B cell (primary cell): Measurements from ENCODE around the gene KIR2DL4. TPM values are rescaled to one million over a fixed set of nuclear protein-coding genes. Genes with fewer than 3 reads are reported as not detected.
"Not testable (repeated sequence)": the region's sequence is repeated elsewhere in the genome, so short reads cannot be mapped to it uniquely, and the experiment has no call there.

ENCODE experiments used
- ATAC-seq: fragments of 200-7000 bp; cut with Tn5 transposase; one replicate; pipeline ENCODE4 v1.10.0; 2021; ENCODE audit warnings: low read depth, mild to moderate bottlenecking, moderate number of reproducible peaks, moderate library complexity
- CTCF ChIA-PET: fragments of 350-600 bp; sonication (Branson Sonifier 250); formaldehyde crosslinking; loops from one replicate; lab custom pipeline; 2021; ENCODE audit warnings: antibody characterized with exemption, inconsistent platforms; lab: Charles Lee
- POLR2A ChIA-PET: fragments of 350-600 bp; sonication (Branson Sonifier 250); formaldehyde crosslinking; loops from one replicate; lab custom pipeline; 2021; ENCODE audit warnings: antibody characterized with exemption; lab: Charles Lee
- DNase-seq: peaks from one replicate; pipeline ENCODE4 v3.0.0; 2013
- H2AFZ ChIP-seq: 2 replicates; pipeline ENCODE4 v1.6.1; 2012; ENCODE audit warnings: mild to moderate bottlenecking, low read depth, low read length; ENCODE audit not compliant: insufficient read depth, poor library complexity, severe bottlenecking
- H3K27ac ChIP-seq, 2 donors: 1 replicate in 1 of 2; 2 replicates in 1 of 2; pipeline ENCODE4 v1.5.1; 2012 to 2013; ENCODE audit warnings: low read length in 2 of 2, mild to moderate bottlenecking in 2 of 2, moderate library complexity in 1 of 2
- H3K27me3 ChIP-seq, 4 experiments: fragments of 200-600 bp in 1 of 4; sonication (generic) in 1 of 4; replicated peaks in 1 of 4; 1 replicate in 2 of 4; 2 replicates in 2 of 4; pipeline versions ENCODE4 v1.6.1 to v1.7.0; 2013 to 2016; ENCODE audit warnings: low read length in 3 of 4, mild to moderate bottlenecking in 2 of 4, mixed read lengths in 1 of 4, moderate library complexity in 1 of 4; ENCODE audit not compliant: insufficient read depth in 4 of 4, control insufficient read depth in 3 of 4; ENCODE audit errors: control extremely low read depth in 1 of 4
- H3K36me3 ChIP-seq, 2 experiments: replicated peaks in 1 of 2; 1 replicate in 1 of 2; 2 replicates in 1 of 2; pipeline versions ENCODE4 v1.6.1 to v1.7.1; 2013; ENCODE audit warnings: low read length in 1 of 2; ENCODE audit not compliant: insufficient read depth in 2 of 2, control insufficient read depth in 1 of 2; ENCODE audit errors: control extremely low read depth in 1 of 2, extremely low read depth in 1 of 2
- H3K4me1 ChIP-seq, 2 donors: fragments of 200-600 bp in 1 of 2; sonication (generic) in 1 of 2; 1 replicate in 1 of 2; 2 replicates in 1 of 2; pipeline versions ENCODE4 v1.5.1 to v1.6.1; 2013 to 2017; ENCODE audit warnings: low read length in 2 of 2; ENCODE audit not compliant: control insufficient read depth in 2 of 2, insufficient read depth in 2 of 2
- H3K4me2 ChIP-seq: replicated peaks from 2 replicates; pipeline ENCODE3; 2012; ENCODE audit warnings: mild to moderate bottlenecking, low read depth, low read length; ENCODE audit not compliant: poor library complexity, severe bottlenecking
- H3K4me3 ChIP-seq, 5 experiments: fragments of 200-600 bp in 1 of 5; sonication (generic) in 1 of 5; 1 replicate in 3 of 5; 2 replicates in 2 of 5; pipeline versions ENCODE4 v1.5.1 to v1.7.0; 2011 to 2016; ENCODE audit warnings: low read length in 4 of 5, mild to moderate bottlenecking in 4 of 5, low read depth in 2 of 5, control low read depth in 1 of 5, moderate library complexity in 1 of 5; ENCODE audit not compliant: insufficient read depth in 1 of 5; ENCODE audit errors: control extremely low read depth in 1 of 5, extremely low read depth in 1 of 5
- H3K79me2 ChIP-seq: fragments of 200-600 bp; sonication (generic); one replicate; pipeline ENCODE4 v1.6.0; 2016; ENCODE audit warnings: low read length; ENCODE audit not compliant: control insufficient read depth, insufficient read depth
- H3K9ac ChIP-seq: fragments of 200-600 bp; sonication (generic); 2 replicates; pipeline ENCODE4 v1.6.1; 2017; ENCODE audit warnings: mild to moderate bottlenecking, low read length, moderate library complexity
- H3K9me3 ChIP-seq, 3 donors: one replicate each; pipeline versions ENCODE4 v1.6.1 to v1.7.1; 2013; ENCODE audit warnings: low read length in 2 of 3; ENCODE audit not compliant: control insufficient read depth in 2 of 3, insufficient read depth in 1 of 3; ENCODE audit errors: control extremely low read depth in 1 of 3
- H4K20me1 ChIP-seq: 2 replicates; pipeline ENCODE4 v1.6.0; 2012; ENCODE audit warnings: mild to moderate bottlenecking, low read length; ENCODE audit not compliant: insufficient read depth, control insufficient read depth, poor library complexity, severe bottlenecking
- H3K27ac Mint-ChIP-seq: one replicate; pipeline ENCODE4 v1.8.0; 2021; ENCODE audit warnings: mixed read lengths
- H3K27me3 Mint-ChIP-seq: one replicate; pipeline ENCODE4 v1.8.0; 2021; ENCODE audit warnings: mixed read lengths
- H3K4me1 Mint-ChIP-seq: one replicate; pipeline ENCODE4 v1.8.0; 2021; ENCODE audit warnings: mixed read lengths
- H3K4me3 Mint-ChIP-seq: one replicate; pipeline ENCODE4 v1.8.0; 2021; ENCODE audit warnings: mixed read lengths
- H3K9me3 Mint-ChIP-seq: one replicate; pipeline ENCODE4 v1.8.0; 2022; ENCODE audit warnings: mixed read lengths; ENCODE audit not compliant: insufficient read depth
- WGBS: methylation state at CpG from one replicate; pipeline ENCODE4 v1.1.5; 2013; ENCODE audit warnings: missing lambda C conversion rate; ENCODE audit not compliant: insufficient coverage; 5-methylcytosine and 5-hydroxymethylcytosine counted together
- intact Hi-C: fragments of 100-400 bp; cut with micrococcal nuclease; formaldehyde crosslinking; loops from one replicate; pipeline ENCODE4 v1.10.0; 2022
- polyA plus RNA-seq: library from polyadenylated mRNA; depleted of rRNA; stranded (reverse); fragments of >200 nt; gene quantifications from 2 replicates; pipeline ENCODE4 v1.2.3, GENCODE V29; 2012
- total RNA-seq, 2 donors: library from RNA; stranded (reverse); fragments of 120-200 nt in 1 of 2; gene quantifications; 1 replicate in 1 of 2; 2 replicates in 1 of 2; pipeline versions ENCODE4 v1.2.3 to v1.2.4, GENCODE V29; 2013 to 2022

The KIR2DL4 gene
- total and polyA plus RNA-seq, 2 donors (not counting 1 experiment from before 2014, with no cell fraction given) = not detected

DNA sequence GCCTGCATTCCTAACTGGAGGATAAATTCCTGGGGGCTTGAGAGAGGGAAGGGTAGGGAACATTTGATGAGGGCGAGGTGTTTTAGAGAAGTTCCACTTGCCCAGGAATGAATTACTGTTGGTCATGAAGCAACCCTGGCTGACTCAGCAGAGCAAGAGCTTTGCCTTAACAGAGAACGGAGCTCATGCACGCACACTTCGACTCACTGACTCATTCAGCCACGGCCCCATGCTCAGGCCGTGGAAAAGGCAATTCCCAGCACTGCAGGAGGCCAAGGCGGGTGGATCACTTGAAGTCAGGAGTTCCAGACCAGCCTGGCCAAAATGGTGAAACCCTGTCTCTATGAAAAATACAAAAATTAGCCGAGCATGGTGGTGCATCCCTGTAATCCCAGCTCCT lies 39.2 kb upstream of the KIR2DL4 start:
- H3K4me1 Mint-ChIP-seq, H3K27me3 Mint-ChIP-seq, DNase-seq, H3K27me3 ChIP-seq, intact Hi-C loops, H3K4me2 ChIP-seq, H3K9me3 Mint-ChIP-seq, H3K9ac ChIP-seq, H3K4me1 ChIP-seq, POLR2A ChIA-PET, H3K27ac ChIP-seq, H3K79me2 ChIP-seq, H3K4me3 Mint-ChIP-seq, H3K36me3 ChIP-seq, CTCF ChIA-PET, H3K4me3 ChIP-seq, H3K9me3 ChIP-seq, ATAC-seq, H4K20me1 ChIP-seq, H2AFZ ChIP-seq, H3K27ac Mint-ChIP-seq: not testable (repeated sequence)
- WGBS = 78% methylated on average over 8 of the region's 8 CpGs

DNA sequence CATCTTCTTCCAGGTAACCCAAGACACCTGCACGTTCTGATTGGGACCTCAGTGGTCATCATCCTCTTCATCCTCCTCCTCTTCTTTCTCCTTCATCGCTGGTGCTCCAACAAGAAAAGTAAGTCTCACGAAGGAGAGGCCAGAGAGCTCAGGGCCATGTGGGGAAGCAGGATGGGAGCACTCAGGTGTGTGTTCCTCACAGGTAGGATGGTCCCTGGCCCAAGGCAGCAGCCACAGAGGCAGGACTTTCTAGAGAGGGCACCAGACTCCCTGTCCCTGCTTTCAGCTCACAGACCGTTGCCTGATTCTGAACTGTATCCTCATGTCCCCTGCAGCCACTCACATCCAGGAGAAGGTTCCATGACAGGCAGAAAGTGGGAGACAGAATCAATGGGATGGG lies 36.9 kb upstream of the KIR2DL4 start:
- H3K9me3 Mint-ChIP-seq, DNase-seq, POLR2A ChIA-PET, H3K36me3 ChIP-seq, ATAC-seq, intact Hi-C loops, H3K4me1 ChIP-seq, CTCF ChIA-PET, H3K4me3 ChIP-seq, H3K4me1 Mint-ChIP-seq, H3K27ac ChIP-seq, H3K27me3 Mint-ChIP-seq, H3K27me3 ChIP-seq, H2AFZ ChIP-seq, H3K9ac ChIP-seq, H3K4me3 Mint-ChIP-seq, H4K20me1 ChIP-seq, H3K27ac Mint-ChIP-seq, H3K9me3 ChIP-seq, H3K4me2 ChIP-seq, H3K79me2 ChIP-seq: not testable (repeated sequence)
- WGBS = 83% methylated on average over 1 of the region's 4 CpGs

DNA sequence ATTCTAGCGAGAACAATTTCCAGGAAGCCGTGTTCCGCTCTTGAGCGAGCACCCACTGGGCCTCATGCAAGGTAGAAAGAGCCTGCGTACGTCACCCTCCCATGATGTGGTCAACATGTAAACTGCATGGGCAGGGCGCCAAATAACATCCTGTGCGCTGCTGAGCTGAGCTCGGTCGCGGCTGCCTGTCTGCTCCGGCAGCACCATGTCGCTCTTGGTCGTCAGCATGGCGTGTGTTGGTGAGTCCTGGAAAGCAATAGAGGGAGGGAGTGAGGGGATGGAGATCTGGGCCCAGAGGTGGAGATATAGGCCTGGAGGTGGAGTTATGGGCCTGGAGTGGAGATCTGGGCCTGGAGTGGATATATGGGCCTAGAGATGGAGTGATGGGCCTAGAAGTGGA lies 33.8 kb upstream of the KIR2DL4 start, which contains the start of gene KIR2DL1:
KIR2DL1 (plus strand) TSS at position 148 of the 400 bp plus-strand sequence; CDS start at position 206, 58 bp downstream.
- DNase-seq, H3K36me3 ChIP-seq, H3K4me1 ChIP-seq, H3K27me3 ChIP-seq, POLR2A ChIA-PET, CTCF ChIA-PET, H3K27ac ChIP-seq, H3K4me2 ChIP-seq, H3K4me3 Mint-ChIP-seq, H2AFZ ChIP-seq, H4K20me1 ChIP-seq, H3K4me1 Mint-ChIP-seq, H3K27me3 Mint-ChIP-seq, H3K9me3 Mint-ChIP-seq, H3K9me3 ChIP-seq, H3K9ac ChIP-seq, H3K4me3 ChIP-seq, ATAC-seq, intact Hi-C loops, H3K27ac Mint-ChIP-seq, H3K79me2 ChIP-seq: not testable (repeated sequence)
- 96% methylated on average over 13 of the region's 15 CpGs for WGBS

DNA sequence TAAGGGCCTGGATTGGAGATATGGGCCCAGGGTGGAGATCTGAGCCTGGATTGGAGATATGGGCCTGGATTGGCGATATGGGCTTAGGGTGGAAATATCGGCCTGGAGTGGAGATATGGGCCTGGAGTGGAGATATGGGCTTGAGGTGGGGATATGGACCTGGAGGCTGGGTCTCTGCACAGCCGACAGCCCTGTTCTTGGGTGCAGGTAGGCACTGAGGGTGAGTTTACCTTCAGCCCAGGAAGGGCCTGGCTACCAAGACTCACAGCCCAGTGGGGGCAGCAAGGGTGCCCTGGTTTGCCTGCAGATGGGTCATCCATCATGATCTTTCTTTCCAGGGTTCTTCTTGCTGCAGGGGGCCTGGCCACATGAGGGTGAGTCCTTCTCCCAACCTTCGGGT lies 32.9 kb upstream of the KIR2DL4 start:
- H3K27me3 ChIP-seq, DNase-seq, H3K4me1 ChIP-seq, H3K9me3 Mint-ChIP-seq, H3K9ac ChIP-seq, intact Hi-C loops, ATAC-seq, POLR2A ChIA-PET, H3K79me2 ChIP-seq, H3K36me3 ChIP-seq, H3K4me2 ChIP-seq, H2AFZ ChIP-seq, CTCF ChIA-PET, H3K4me3 Mint-ChIP-seq, H3K27ac ChIP-seq, H3K27ac Mint-ChIP-seq, H3K9me3 ChIP-seq, H3K4me1 Mint-ChIP-seq, H3K4me3 ChIP-seq, H4K20me1 ChIP-seq: not testable (repeated sequence)
- peaks cover 11% of the 10 kb centered on the region for H3K27me3 Mint-ChIP-seq
- WGBS = 96% methylated on average over 3 of the region's 4 CpGs
